Measurements from ENCODE around the gene PRKAG1. TPM values are rescaled to one million over a fixed set of nuclear protein-coding genes. Genes with fewer than 3 reads are reported as not detected.

PRKAG1 gene
- total RNA-seq, 1 donor from 2014 or later: 58.2 TPM

DNA sequence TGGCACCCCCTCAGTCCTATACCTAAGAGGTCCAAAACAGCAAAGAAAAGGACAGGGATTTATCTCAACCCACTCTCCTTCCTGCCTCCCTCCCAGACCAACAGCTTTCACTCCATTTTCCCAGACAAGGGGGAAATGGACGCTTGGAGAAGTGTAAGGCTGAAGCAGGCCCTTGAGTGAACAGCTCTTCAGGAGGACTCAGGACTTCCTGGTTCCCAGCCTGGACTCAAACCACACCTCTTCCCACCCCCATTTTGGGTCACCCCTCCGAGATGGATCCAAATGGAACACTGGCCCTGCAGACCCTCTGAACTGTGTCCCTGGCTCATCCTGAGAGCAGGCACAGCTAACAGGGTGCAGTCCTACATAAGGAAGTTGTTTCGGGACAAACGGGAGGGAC lies 39.3 kb upstream of the PRKAG1 start:
- TF ChIP-seq, protein P1, sequence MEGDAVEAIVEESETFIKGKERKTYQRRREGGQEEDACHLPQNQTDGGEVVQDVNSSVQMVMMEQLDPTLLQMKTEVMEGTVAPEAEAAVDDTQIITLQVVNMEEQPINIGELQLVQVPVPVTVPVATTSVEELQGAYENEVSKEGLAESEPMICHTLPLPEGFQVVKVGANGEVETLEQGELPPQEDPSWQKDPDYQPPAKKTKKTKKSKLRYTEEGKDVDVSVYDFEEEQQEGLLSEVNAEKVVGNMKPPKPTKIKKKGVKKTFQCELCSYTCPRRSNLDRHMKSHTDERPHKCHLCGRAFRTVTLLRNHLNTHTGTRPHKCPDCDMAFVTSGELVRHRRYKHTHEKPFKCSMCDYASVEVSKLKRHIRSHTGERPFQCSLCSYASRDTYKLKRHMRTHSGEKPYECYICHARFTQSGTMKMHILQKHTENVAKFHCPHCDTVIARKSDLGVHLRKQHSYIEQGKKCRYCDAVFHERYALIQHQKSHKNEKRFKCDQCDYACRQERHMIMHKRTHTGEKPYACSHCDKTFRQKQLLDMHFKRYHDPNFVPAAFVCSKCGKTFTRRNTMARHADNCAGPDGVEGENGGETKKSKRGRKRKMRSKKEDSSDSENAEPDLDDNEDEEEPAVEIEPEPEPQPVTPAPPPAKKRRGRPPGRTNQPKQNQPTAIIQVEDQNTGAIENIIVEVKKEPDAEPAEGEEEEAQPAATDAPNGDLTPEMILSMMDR (IDR thresholded peaks at IDR 0.05; ENCODE audit: partially characterized antibody, unreplicated experiment): no peak
- Mint-ChIP-seq H3K36me3 (ENCODE audit: unreplicated experiment) (no peaks in the 10 kb centered on the region), H3K27me3 (ENCODE audit: unreplicated experiment) (peaks cover 16% of the 10 kb centered on the region), H3K27ac (ENCODE audit: unreplicated experiment) (peak overlapping the region; percentile 93), H3K9me3 (ENCODE audit: unreplicated experiment) (peaks cover 11% of the 10 kb centered on the region), H3K4me1 (ENCODE audit: low read depth, unreplicated experiment) (peaks cover 28% of the 10 kb centered on the region), H3K4me3 (ENCODE audit: unreplicated experiment) (peak overlapping the region; percentile 98)
- DNase-seq: no peak

DNA sequence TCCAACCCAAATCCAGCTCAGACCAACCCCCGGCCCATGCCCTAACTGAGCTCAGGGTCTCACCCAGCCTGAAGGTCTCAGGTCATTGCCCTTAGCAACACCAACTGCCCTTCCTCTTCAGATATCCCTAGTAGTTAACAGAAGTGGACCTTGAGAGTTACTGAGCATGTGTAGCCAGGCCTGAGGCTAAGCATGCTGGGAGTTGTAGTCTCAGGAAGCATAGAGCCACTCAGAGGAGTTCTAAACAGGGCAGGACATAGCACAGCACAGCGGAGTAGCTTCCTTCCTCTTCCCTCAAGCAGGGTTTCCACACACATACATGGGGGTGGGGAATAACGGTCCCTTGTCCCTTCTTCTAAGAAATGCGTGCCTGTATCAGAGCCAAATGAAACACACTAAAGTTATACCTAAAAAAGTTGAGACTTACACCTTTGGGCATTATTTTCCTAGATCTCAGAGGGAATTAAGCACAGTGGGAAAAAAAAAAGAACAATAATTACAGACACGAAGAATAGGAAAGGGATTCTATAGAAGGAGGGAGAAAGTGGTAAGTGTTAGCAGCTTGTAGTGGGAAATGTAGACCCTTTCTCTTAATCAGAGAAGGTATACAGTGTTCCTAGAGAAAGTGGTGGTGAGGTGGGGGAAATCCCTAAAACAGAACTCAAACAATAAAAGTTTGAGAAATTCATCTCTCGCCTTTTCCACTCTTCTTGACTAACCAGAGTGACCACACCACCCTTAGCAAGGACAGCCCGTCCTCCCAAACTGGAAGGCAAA lies 37.6 kb upstream of the PRKAG1 start:
- DNase-seq: peak; percentile 42
- H3K27me3 Mint-ChIP-seq (ENCODE audit: unreplicated experiment): peaks cover 12% of the 10 kb centered on the region
- peaks cover 5% of the 10 kb centered on the region for H3K36me3 Mint-ChIP-seq (ENCODE audit: unreplicated experiment)
- H3K9me3 Mint-ChIP-seq (ENCODE audit: unreplicated experiment): peaks cover 13% of the 10 kb centered on the region
- peak overlapping the region; percentile 98 for H3K4me3 Mint-ChIP-seq (ENCODE audit: unreplicated experiment)
- peak overlapping the region; percentile 37 for H3K27ac Mint-ChIP-seq (ENCODE audit: unreplicated experiment)
- H3K4me1 Mint-ChIP-seq (ENCODE audit: low read depth, unreplicated experiment): peaks cover 25% of the 10 kb centered on the region
- TF ChIP-seq, protein P1 (IDR thresholded peaks at IDR 0.05; ENCODE audit: partially characterized antibody, unreplicated experiment): no peak

DNA sequence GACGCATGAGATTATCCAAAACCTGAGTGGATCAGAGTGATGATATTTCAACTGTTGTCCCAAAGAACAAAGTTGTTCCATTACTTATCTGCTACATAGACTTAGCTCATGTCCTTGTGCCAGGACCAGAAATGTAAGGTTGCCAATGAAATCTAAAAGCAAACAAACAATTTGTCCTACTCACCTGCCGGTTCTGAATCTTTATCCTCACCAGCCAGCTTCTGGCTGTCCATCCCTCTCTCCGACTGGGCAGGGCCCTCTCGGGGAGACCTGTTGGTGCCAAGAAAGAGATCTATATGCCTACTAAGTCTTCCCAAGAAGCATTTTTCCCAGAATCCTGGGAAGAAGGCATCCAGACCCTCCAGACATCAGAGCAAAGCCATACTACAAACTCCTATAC lies 36.5 kb upstream of the PRKAG1 start:
- H3K4me3 Mint-ChIP-seq (ENCODE audit: unreplicated experiment): no peak overlapping the region
- H3K9me3 Mint-ChIP-seq (ENCODE audit: unreplicated experiment): peaks cover 11% of the 10 kb centered on the region
- peaks cover 10% of the 10 kb centered on the region for H3K27me3 Mint-ChIP-seq (ENCODE audit: unreplicated experiment)
- DNase-seq: no peak
- peaks cover 5% of the 10 kb centered on the region for H3K36me3 Mint-ChIP-seq (ENCODE audit: unreplicated experiment)
- H3K4me1 Mint-ChIP-seq (ENCODE audit: low read depth, unreplicated experiment): peaks cover 23% of the 10 kb centered on the region
- TF ChIP-seq, protein P1 (IDR thresholded peaks at IDR 0.05; ENCODE audit: partially characterized antibody, unreplicated experiment): no peak
- H3K27ac Mint-ChIP-seq (ENCODE audit: unreplicated experiment): peak overlapping the region; percentile 23

DNA sequence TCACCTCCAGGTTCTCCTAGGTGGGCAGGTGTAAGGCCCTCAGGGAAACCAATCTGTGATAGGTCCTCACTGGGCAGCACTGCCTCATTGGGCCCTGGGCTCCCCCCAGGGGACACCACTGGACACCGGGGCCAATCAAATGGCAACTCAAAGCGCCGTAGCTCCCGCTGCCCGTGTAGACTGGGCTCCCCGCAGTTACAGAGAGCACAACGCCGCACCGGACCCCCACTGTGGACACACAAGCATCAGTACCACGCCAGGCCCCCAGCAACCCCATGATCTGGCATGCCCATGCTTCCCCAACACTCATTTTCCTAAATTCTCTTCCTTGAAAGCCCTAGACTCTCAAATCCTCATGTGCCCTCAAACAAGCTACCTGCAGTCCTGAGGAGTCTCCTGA lies 35.9 kb upstream of the PRKAG1 start:
- peaks cover 5% of the 10 kb centered on the region for H3K36me3 Mint-ChIP-seq (ENCODE audit: unreplicated experiment)
- peak overlapping the region; percentile 23 for H3K27ac Mint-ChIP-seq (ENCODE audit: unreplicated experiment)
- TF ChIP-seq, protein P1 (IDR thresholded peaks at IDR 0.05; ENCODE audit: partially characterized antibody, unreplicated experiment): no peak
- DNase-seq: no peak
- peaks cover 11% of the 10 kb centered on the region for H3K9me3 Mint-ChIP-seq (ENCODE audit: unreplicated experiment)
- peaks cover 10% of the 10 kb centered on the region for H3K27me3 Mint-ChIP-seq (ENCODE audit: unreplicated experiment)
- H3K4me3 Mint-ChIP-seq (ENCODE audit: unreplicated experiment): no peak overlapping the region
- peaks cover 23% of the 10 kb centered on the region for H3K4me1 Mint-ChIP-seq (ENCODE audit: low read depth, unreplicated experiment)

DNA sequence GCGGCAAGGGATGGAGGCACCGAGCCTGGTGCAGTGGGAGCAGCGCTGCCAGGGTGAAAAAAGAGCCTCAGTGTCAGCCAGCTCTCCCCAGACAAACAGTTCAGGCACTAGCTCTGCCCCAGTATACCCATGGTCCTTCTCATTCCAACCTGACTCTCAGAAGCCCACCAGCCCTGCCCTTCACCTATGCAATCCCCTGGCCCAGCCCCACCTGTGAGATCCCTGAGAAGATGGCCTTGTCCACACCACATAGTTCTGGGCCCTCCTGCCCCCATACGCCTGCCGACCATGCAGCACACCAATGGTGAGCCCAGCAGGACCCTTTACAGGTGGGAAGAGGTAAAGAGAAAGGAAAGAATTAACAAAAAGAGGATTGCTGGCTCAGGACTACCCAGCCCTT lies 35.5 kb upstream of the PRKAG1 start:
- Mint-ChIP-seq H3K27me3 (ENCODE audit: unreplicated experiment) (peaks cover 9% of the 10 kb centered on the region), H3K9me3 (ENCODE audit: unreplicated experiment) (peaks cover 9% of the 10 kb centered on the region)
- DNase-seq: no peak

More for the DNA sequence above, 35.5 kb upstream of the PRKAG1 start:
- Mint-ChIP-seq H3K27ac (ENCODE audit: unreplicated experiment) (no peak overlapping the region), H3K36me3 (ENCODE audit: unreplicated experiment) (peaks cover 5% of the 10 kb centered on the region), H3K4me3 (ENCODE audit: unreplicated experiment) (no peak overlapping the region), H3K4me1 (ENCODE audit: low read depth, unreplicated experiment) (peaks cover 23% of the 10 kb centered on the region)
- TF ChIP-seq, protein P1 (IDR thresholded peaks at IDR 0.05; ENCODE audit: partially characterized antibody, unreplicated experiment): no peak

All from glutamatergic neuron (in vitro differentiated cells).